Activated gamma-delta T cell (primary cell): ENCODE results near the gene NFKBIA.
"Not testable (repeated sequence)": the region's sequence is repeated elsewhere in the genome, so short reads cannot be mapped to it uniquely, and the experiment has no call there.

Experiments
- DNase-seq: peaks from one replicate; lab custom pipeline; 2025; lab: John Stamatoyannopoulos, UW

The NFKBIA gene

DNA sequence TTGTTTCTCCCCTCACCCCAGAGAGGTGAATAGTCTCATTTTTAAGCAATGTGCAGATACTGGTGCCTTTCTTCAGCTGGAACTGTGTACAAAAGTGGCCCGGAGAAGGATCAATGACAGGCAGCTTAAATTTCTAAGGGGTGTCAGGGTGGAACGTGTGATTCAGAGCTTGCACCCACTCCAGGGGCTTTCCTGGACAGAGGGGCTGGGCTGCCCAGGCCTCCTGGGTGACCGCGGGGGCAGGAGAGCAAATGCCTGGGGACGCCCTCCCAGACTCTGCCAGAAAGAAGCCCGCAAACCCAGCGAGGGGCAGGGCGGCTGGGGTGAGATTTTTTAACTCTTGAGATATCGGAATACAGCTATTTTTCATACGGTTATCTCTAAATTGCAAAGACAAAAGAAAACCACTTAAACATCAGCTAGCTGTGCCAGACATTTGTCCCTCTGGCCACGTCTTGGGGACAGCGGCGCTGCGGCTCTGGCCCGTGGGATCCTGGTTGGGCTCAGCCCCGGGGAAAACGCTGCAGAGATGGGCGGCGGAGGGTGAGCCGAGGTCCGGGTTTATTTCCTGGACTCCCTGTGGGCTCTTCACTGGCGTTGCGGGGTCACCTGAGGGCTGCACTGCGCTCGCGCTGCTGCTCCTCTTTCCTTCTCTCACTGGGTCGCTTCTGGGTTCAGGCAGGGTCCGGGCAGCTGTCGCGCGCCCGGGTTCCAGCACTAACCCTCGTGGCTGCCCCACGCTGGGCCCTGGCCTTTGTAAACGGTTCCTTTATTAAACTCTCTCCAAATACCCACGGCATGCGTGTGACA, 35.8 kb downstream of the NFKBIA start:
- DNase-seq, result no peak

DNA sequence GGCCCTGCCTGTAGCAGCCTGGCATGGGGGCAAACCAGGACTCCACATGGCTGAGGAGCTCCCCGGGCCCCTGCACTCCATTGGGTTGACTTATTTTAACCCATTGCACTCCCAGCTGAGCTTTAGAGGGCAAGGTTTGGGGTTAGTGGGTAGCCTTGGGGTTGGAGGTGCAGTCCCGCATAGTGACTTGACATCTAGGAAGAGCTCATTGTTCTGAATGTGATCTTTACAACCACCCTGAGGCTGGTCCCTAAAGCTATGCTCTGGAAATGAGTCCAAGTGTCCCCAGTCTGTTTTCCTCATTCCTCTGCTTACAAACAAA, 36.4 kb downstream of the NFKBIA start:
- DNase-seq, result no peak

DNA sequence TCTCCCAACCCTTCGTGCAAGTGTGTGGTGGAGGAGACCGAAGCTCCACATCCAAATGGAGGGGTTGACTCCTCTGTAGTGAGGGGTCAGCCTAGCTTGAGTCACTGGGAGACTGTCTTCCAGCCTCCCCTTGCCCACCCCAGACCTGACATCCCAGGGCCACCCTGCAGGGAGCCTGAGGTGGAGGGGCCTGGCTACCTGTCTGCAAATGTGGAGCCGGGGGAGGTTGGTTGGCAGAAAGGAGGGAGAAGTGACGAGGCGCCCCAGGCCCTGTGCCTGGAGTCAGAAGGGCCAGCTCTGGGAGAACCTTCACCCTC, 37.5 kb downstream of the NFKBIA start:
- no peak for DNase-seq

DNA sequence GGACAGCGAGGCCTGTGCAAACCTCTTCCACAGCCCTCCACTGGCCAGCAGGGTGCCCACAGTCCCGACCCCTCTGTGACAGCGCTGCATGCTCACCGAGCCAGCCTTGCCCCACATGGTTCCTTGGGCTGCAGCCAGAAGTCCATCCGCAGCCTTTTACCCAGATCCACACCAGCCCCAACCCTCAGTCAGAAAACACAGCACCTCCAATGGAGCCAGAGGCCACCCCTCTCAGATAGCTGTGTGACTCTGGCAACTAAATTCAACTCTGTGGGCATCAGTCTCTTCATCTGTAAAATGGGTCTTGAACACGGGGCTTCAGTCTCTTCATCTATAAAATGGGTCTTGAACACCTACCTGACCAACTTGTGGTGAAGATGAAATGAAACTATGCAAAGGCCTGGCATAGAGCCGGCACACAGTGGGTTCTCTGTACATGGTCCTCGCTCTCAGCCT, 38.0 kb downstream of the NFKBIA start:
- no peak for DNase-seq

DNA sequence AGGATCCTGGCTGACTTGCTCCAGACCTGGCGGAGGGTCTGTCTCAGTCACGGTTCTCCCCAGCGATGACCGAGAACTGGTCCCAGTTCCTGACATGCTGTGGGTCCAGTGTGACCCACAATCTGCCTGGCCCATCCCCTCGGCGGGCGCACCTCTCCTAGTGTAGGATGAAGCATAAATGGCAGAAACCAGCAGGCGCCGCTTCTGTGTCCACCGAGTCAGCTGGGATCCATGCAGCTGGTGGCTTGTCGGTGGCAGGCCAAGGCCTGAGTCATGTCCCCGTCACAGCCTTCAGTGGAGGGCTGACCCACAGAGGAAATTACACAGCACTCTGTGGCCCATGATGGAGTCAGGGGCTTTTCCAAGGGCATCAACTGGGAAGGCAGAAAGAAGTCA, 38.5 kb downstream of the NFKBIA start:
- no peak for DNase-seq

- DNase-seq, result no peak
Measured at GRCh38 chr14:35365130-35366055, 39.2 kb downstream of the NFKBIA start.

DNA sequence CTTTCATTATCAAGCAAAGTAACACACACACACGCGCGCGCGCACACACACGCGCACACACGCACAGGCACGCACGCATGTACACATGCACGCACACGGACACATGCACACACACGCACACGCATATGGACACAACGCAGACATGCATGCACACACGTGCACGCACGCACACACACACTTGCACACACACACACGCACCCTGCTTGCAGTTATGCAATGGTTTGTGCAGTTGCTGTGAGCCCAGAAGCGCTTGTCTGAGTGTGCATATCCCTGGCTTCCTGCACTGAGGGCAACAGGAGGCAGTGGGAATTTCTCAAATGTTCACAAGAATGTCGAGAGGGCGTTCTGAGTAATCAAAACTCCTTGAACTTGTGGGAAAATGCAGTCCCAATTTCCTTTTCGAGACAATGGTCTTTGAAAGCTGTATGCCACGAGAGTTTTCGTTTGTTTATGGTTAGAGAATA, 41.6 kb downstream of the NFKBIA start:
- DNase-seq, result no peak

GRCh38 chr14:35362450-35362849, 42.1 kb downstream of the NFKBIA start:
- DNase-seq, result no peak

DNA sequence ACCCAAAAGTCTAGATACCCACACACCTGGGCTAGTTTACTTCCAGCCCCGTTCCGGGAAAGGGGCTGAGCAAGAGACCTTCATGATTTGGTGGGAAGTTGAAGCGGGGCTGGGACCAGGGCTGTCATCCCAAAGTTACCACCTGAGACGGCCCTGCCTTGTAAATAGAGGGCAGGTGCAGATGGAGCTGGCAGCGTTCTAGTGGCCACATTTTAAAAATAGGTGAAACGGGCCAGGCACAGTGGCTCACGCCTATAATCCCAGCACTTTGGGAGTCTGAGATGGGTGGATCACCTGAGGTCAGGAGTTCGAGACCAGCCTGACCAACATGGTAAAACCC, 43.4 kb downstream of the NFKBIA start:
- no peak for DNase-seq

DNA sequence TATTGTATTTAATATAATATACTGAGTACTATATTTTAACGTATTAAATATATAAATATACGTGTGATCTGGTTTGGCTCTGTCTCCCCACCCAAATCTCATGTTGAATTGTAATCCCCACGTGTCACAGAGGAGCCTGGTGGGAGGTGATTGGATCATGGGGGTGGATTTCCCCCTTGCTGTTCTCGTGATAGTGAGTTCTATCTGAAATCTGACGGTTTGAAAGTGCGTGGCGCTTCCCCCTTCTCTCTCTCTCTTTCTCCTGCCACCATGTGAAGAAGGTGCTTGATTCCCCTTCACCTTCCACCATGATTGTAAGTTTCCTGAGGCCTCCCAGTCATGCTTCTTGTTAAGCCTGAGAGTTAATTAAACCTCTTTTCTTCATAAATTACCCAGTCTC, 44.9 kb downstream of the NFKBIA start:
- not testable (repeated sequence) for DNase-seq

DNA sequence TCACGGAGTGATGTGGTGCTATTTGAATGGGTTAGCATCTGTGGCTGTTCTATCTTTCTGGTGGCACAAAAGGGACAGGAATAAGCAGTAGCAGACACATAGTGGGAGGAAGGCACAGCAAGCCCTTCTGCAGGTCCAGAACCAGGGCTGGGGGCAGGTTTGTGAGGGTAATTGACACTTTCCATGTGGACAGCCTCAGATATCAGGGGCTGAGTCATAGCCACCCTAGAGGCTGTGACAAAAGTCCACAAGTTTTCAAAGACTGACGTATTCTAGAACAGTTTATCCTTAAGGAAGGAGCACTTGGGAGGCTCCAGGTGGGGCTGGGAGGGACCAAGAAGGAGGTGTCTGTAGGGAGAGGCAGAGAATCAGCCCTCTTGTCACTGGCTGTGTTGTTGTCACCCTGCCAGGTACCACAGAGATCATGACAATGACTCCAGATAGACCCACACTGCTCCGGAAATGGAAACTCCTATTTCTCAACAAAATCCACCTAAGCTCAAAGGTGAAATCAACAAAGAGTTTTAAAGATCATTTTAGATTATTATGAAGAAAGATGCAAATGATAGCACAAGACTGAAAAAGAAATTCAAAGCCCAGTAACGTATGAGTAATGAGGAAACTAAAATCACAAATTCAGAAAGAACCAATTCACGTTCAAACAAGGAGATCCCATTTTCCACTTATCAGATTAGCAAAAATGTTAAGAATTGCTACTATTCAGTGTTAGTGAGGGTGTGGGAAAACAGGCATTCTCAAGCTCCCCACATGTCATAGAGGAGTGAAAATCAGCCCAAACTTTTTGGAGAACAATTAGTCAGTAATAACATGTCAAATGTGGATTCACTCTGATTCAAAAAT, 48.3 kb downstream of the NFKBIA start:
- no peak for DNase-seq

DNA sequence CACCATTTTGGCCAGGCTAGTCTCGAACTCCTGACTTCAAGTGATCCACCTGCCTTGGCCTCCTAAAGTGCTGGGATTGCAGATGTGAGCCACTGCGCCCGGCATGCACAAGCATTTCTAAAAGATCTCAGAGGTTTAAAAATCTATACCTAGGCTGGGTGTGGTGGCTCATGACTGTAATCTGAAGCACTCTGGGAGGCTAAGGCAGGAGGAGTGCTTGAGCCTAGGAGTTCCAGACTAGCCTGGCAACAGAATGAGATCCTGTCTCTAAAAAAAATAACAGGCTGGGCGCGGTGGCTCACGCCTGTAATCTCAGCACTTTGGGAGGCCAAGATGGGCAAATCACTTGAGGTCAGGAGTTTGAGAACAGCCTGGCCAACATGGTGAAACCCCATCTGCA, 49.3 kb downstream of the NFKBIA start:
- DNase-seq, result not testable (repeated sequence)

DNA sequence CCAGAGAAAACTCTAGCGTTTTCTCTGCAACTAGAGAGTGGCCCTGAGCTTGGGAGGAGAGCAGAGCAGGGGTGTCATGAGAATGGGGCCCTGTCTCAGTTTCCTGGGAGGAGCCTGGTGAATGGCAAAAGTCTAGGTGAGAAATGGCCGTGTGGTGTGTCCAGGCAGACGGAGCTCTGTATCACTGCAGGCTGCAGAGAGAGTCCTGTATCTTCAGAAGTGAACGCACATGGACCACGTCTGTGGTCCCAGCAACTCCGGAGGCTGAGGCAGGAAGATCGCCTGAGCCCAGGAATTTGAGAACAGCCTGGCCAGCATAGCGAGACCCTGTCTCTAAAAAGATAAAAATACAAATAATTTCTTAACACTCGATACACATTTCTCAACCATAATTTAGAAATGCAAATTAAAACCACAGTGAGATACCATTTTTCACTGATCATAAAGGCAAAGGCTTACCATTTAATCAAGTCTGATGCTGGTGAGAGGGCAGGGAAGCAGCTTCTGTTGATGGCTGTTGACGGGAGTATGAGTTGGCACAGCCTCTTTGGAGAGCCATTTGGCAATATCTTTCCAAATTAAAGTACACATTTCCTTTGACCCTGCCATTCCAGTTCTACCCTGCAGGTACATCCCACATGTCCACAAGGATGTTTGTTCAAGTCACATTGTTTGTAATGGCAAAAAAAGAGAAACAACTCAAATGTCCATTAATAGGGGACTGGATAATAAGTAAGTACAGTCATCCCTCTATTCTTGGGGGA, 51.0 kb downstream of the NFKBIA start:
- DNase-seq, result no peak

GRCh38 chr14:35352274-35353233, 52.0 kb downstream of the NFKBIA start:
- no peak for DNase-seq

GRCh38 chr14:35351897-35352273, 52.7 kb downstream of the NFKBIA start:
- DNase-seq, result no peak
